ENCODE results near the gene ANXA2R.

The ANXA2R gene

GRCh38 chr5:43016217-43016779 is 23.8 kb downstream of the ANXA2R start:
- no peaks in the 10 kb centered on the region for H3K9me3 Mint-ChIP-seq

GRCh38 chr5:43014522-43014921 is 25.6 kb downstream of the ANXA2R start:
- Mint-ChIP-seq H3K4me1 (ENCODE audit: low read depth in 2 of 2) (peaks cover 43 to 53% of the 10 kb centered on the region in 2 donors), H3K27ac (peak overlapping the region; percentile 49 to 100), H3K4me3 (no peak overlapping the region), H3K27me3 (no peaks in the 10 kb centered on the region), H3K36me3 (ENCODE audit: insufficient read depth) (peaks cover 51% of the 10 kb centered on the region), H3K9me3 (no peaks in the 10 kb centered on the region)
- ATAC-seq (replicated peaks): no peak
- DNase-seq: no peak

More at GRCh38 chr5:43016217-43016779, 23.8 kb downstream of the ANXA2R start:
- peak overlapping the region; percentile 96 to 98 for H3K4me3 Mint-ChIP-seq
- H3K36me3 Mint-ChIP-seq (ENCODE audit: insufficient read depth): peaks cover 46% of the 10 kb centered on the region
- H3K27ac Mint-ChIP-seq: peak overlapping the region; percentile 100
- H3K4me1 Mint-ChIP-seq (ENCODE audit: low read depth in 2 of 2): peaks cover 34 to 46% of the 10 kb centered on the region in 2 donors
- H3K27me3 Mint-ChIP-seq: no peaks in the 10 kb centered on the region
- DNase-seq: no peak
- no peak for ATAC-seq (replicated peaks)

GRCh38 chr5:43010935-43011315 is 29.2 kb downstream of the ANXA2R start:
- H3K4me3 Mint-ChIP-seq: peak overlapping the region; percentile 85 to 91
- peak overlapping the region; percentile 92 to 100 for H3K27ac Mint-ChIP-seq
- H3K27me3 Mint-ChIP-seq: no peaks in the 10 kb centered on the region
- peaks cover 34 to 46% of the 10 kb centered on the region in 2 donors for H3K4me1 Mint-ChIP-seq (ENCODE audit: low read depth in 2 of 2)
- peaks cover 48% of the 10 kb centered on the region for H3K36me3 Mint-ChIP-seq (ENCODE audit: insufficient read depth)
- H3K9me3 Mint-ChIP-seq: no peaks in the 10 kb centered on the region
- DNase-seq (no peak), ATAC-seq (replicated peaks) (no peak)

- peak overlapping the region; percentile 85 to 91 for H3K4me3 Mint-ChIP-seq
- H3K27me3 Mint-ChIP-seq: no peaks in the 10 kb centered on the region
- ATAC-seq (replicated peaks): peak; percentile 65
- H3K27ac Mint-ChIP-seq: peak overlapping the region; percentile 92 to 100
- peaks cover 51% of the 10 kb centered on the region for H3K36me3 Mint-ChIP-seq (ENCODE audit: insufficient read depth)
- no peaks in the 10 kb centered on the region for H3K9me3 Mint-ChIP-seq
- peak; percentile 89 to 92 (median 90) for DNase-seq
- H3K4me1 Mint-ChIP-seq (ENCODE audit: low read depth in 2 of 2): peaks cover 28 to 32% of the 10 kb centered on the region in 2 donors
Measured at GRCh38 chr5:43008363-43009153, 31.6 kb downstream of the ANXA2R start.

GRCh38 chr5:43007911-43008362 is 32.2 kb downstream of the ANXA2R start:
- DNase-seq: peak; percentile 79 to 84 (median 83)
- peaks cover 28 to 32% of the 10 kb centered on the region in 2 donors for H3K4me1 Mint-ChIP-seq (ENCODE audit: low read depth in 2 of 2)

GRCh38 chr5:43007246-43007910 is 32.7 kb downstream of the ANXA2R start:
- Mint-ChIP-seq H3K36me3 (ENCODE audit: insufficient read depth) (peaks cover 51% of the 10 kb centered on the region), H3K27me3 (no peaks in the 10 kb centered on the region)

More at GRCh38 chr5:43007911-43008362, 32.2 kb downstream of the ANXA2R start:
- H3K4me3 Mint-ChIP-seq: peak overlapping the region; percentile 85 to 91
- no peaks in the 10 kb centered on the region for H3K27me3 Mint-ChIP-seq
- peak overlapping the region; percentile 92 to 100 for H3K27ac Mint-ChIP-seq
- ATAC-seq (replicated peaks): peak; percentile 68
- no peaks in the 10 kb centered on the region for H3K9me3 Mint-ChIP-seq
- H3K36me3 Mint-ChIP-seq (ENCODE audit: insufficient read depth): peaks cover 51% of the 10 kb centered on the region

GRCh38 chr5:43006424-43007202 is 33.5 kb downstream of the ANXA2R start:
- H3K9me3 Mint-ChIP-seq: no peaks in the 10 kb centered on the region
- H3K27me3 Mint-ChIP-seq: no peaks in the 10 kb centered on the region
- H3K36me3 Mint-ChIP-seq (ENCODE audit: insufficient read depth): peaks cover 51% of the 10 kb centered on the region
- peak overlapping the region; percentile 85 to 91 for H3K4me3 Mint-ChIP-seq
- ATAC-seq (replicated peaks) (no peak), DNase-seq (no peak)
- H3K4me1 Mint-ChIP-seq (ENCODE audit: low read depth in 2 of 2): peaks cover 28 to 32% of the 10 kb centered on the region in 2 donors
- H3K27ac Mint-ChIP-seq: peak overlapping the region; percentile 92 to 100

More at GRCh38 chr5:43007246-43007910, 32.7 kb downstream of the ANXA2R start:
- peak overlapping the region; percentile 85 to 91 for H3K4me3 Mint-ChIP-seq
- peak overlapping the region; percentile 92 to 100 for H3K27ac Mint-ChIP-seq
- DNase-seq: peak; percentile 65 to 78 (median 69)
- H3K9me3 Mint-ChIP-seq: no peaks in the 10 kb centered on the region
- ATAC-seq (replicated peaks): peak; percentile 28
- H3K4me1 Mint-ChIP-seq (ENCODE audit: low read depth in 2 of 2): peaks cover 28 to 32% of the 10 kb centered on the region in 2 donors

- ATAC-seq (replicated peaks) (no peak), DNase-seq (no peak)
- Mint-ChIP-seq H3K36me3 (ENCODE audit: insufficient read depth) (peaks cover 39% of the 10 kb centered on the region), H3K27ac (no peak overlapping the region), H3K4me1 (ENCODE audit: low read depth in 2 of 2) (peaks cover 15 to 23% of the 10 kb centered on the region in 2 donors), H3K4me3 (no peak overlapping the region), H3K9me3 (no peaks in the 10 kb centered on the region), H3K27me3 (no peaks in the 10 kb centered on the region)
Measured at GRCh38 chr5:43005031-43005430, 35.1 kb downstream of the ANXA2R start.

GRCh38 chr5:43001748-43002147 is 38.4 kb downstream of the ANXA2R start:
- Mint-ChIP-seq H3K4me3 (no peak overlapping the region), H3K36me3 (ENCODE audit: insufficient read depth) (peaks cover 11% of the 10 kb centered on the region), H3K27me3 (no peaks in the 10 kb centered on the region), H3K4me1 (ENCODE audit: low read depth in 2 of 2) (peaks cover 3 to 5% of the 10 kb centered on the region in 2 donors), H3K27ac (no peak overlapping the region), H3K9me3 (no peaks in the 10 kb centered on the region)
- ATAC-seq (replicated peaks) (no peak), DNase-seq (no peak)

GRCh38 chr5:43000914-43001313 is 39.2 kb downstream of the ANXA2R start:
- Mint-ChIP-seq H3K36me3 (ENCODE audit: insufficient read depth) (peaks cover 8% of the 10 kb centered on the region), H3K27ac (no peak overlapping the region), H3K9me3 (no peaks in the 10 kb centered on the region), H3K4me3 (no peak overlapping the region), H3K27me3 (no peaks in the 10 kb centered on the region), H3K4me1 (ENCODE audit: low read depth in 2 of 2) (peaks cover 0 to 5% of the 10 kb centered on the region in 2 donors)
- no peak for DNase-seq
- ATAC-seq (replicated peaks): no peak

GRCh38 chr5:43000111-43000840 is 39.8 kb downstream of the ANXA2R start:
- no peak overlapping the region for H3K27ac Mint-ChIP-seq
- no peaks in the 10 kb centered on the region for H3K27me3 Mint-ChIP-seq
- H3K36me3 Mint-ChIP-seq (ENCODE audit: insufficient read depth): peaks cover 9% of the 10 kb centered on the region
- DNase-seq (no peak), ATAC-seq (replicated peaks) (no peak)
- H3K4me3 Mint-ChIP-seq: peak overlapping the region in 1 of 2 donors; percentile 19
- no peaks in the 10 kb centered on the region for H3K9me3 Mint-ChIP-seq
- H3K4me1 Mint-ChIP-seq (ENCODE audit: low read depth in 2 of 2): peaks cover 2 to 7% of the 10 kb centered on the region in 2 donors

GRCh38 chr5:42995360-42995751 is 44.8 kb downstream of the ANXA2R start:
- peaks cover 58% of the 10 kb centered on the region for H3K36me3 Mint-ChIP-seq (ENCODE audit: insufficient read depth)
- DNase-seq: no peak
- no peaks in the 10 kb centered on the region for H3K27me3 Mint-ChIP-seq

More at GRCh38 chr5:42995360-42995751, 44.8 kb downstream of the ANXA2R start:
- no peak for ATAC-seq (replicated peaks)
- H3K4me1 Mint-ChIP-seq (ENCODE audit: low read depth in 2 of 2): peaks cover 14 to 33% of the 10 kb centered on the region in 2 donors
- no peaks in the 10 kb centered on the region for H3K9me3 Mint-ChIP-seq
- H3K27ac Mint-ChIP-seq: peak overlapping the region; percentile 98 to 100
- H3K4me3 Mint-ChIP-seq: peak overlapping the region; percentile 96 to 100

Data from effector memory CD8-positive, alpha-beta T cell (primary cell).